ENCODE data around the gene AUTS2. TPM values are rescaled to one million over a fixed set of nuclear protein-coding genes. Genes with fewer than 3 reads are reported as not detected.

The AUTS2 gene
- total RNA-seq, 1 donor from 2014 or later: 5.2 TPM

GRCh38 chr7:69619054-69619453 lies 20.8 kb downstream of the AUTS2 start:
- intact Hi-C loops (cut with DNase I): no loop called here
- no peak for DNase-seq

DNA sequence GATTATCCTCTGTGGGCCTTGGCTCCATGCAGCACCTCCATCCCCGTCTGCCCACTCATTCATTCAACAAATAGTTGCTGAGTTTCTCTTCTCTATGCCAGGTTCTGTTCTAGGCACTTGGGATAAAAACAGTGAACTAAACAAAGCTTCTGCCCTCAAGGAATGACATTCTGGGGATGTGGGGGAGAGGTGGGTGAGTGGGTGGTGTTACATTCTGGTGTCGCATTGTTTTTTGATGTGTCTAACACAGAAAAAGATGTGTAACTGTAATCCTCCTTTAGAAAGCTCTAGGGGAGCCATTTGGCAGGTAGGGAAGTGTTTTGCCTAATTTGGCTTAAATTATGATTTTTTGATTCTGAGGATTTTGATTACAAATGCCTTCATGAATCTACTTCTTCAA lies 21.4 kb downstream of the AUTS2 start:
- intact Hi-C loops (cut with DNase I): no loop called here
- DNase-seq (no peak), ATAC-seq (ENCODE audit: poor library complexity) (no peak)

More at GRCh38 chr7:69619054-69619453, 20.8 kb downstream of the AUTS2 start:
- no peak for ATAC-seq (ENCODE audit: poor library complexity)

GRCh38 chr7:69620063-69620462 lies 21.8 kb downstream of the AUTS2 start:
- intact Hi-C loops (cut with DNase I): no loop called here

DNA sequence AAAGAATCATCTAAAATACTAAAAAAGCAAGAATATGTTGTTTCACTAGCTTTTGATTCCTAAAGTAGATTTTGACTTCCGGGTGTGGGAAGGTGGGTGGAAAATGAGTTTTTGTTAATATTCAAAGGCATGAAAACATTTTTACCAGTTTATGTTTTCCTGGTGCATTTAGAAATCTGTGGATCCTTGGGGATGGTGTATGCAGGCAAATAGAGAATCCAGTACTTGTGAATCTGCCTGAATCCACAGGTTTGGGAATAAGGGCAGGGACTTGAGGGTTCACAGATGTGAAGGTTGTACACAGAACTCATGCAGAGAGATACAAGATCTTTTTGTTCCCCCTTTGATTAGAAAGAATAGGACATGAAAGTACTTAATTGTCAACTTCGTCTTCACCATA lies 22.4 kb downstream of the AUTS2 start:
- intact Hi-C loops (cut with DNase I): no loop called here
- DNase-seq (no peak), ATAC-seq (ENCODE audit: poor library complexity) (no peak)

More at GRCh38 chr7:69620063-69620462, 21.8 kb downstream of the AUTS2 start:
- no peak for DNase-seq
- no peak for ATAC-seq (ENCODE audit: poor library complexity)

DNA sequence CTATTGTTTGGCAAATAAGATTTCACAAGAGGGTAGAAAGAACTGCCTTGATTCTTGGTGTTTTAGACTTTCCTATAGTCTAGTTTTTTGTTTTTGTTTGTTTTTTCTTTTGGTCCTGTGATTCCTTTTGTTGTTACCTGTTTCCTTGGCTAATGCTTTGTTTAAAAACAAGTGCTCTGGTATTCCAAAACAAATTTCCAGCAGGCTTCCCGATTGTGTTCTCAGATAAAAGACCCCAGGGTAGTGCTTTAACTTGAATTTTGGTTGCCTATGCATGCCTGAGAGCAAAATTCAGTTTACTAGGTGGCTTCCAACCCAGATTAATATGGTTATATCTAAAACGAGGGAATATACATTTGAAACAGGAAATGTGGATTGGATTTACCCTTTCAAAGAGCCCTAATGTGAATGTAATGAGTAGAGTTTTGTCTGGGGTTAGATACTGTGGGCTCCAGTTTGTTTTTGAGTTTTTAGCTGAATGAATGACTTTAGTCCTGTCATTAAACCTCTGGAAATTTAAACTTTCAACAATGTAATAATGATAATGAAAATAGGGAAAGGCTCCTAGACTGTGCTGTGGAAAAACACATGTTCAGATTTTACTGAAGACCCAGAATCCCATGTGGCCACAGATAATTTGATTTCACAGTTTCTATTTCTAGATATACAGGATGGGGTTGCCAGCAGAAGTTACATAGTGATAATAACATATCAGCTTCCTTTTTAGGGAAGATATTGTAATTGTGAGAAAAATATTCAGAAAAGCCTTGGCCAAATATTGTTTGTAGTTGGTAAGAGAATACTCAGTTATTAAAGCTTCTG lies 23.9 kb downstream of the AUTS2 start:
- intact Hi-C loops (cut with DNase I): no loop called here
- no peak for DNase-seq
- ATAC-seq (ENCODE audit: poor library complexity): no peak

DNA sequence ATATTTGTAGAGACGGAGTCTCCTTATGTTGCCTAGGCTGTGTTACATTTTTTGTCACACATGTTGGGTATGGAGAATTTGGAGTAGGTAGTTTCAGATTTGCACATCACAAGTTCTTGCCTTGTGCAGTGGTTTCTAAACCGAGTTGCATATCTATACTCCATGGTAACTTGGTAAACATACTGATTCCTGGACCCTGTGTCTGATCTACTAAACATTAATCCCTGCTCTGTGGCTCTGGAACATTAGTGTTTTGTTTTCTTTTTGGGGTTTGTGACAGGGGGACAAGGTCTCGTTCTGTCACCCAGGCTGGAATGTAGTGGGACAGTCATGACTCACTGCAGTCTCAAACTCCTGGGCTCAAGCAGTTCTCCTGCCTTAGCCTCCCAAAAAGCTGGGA lies 24.7 kb downstream of the AUTS2 start:
- intact Hi-C loops (cut with DNase I): no loop called here
- no peak for DNase-seq
- ATAC-seq (ENCODE audit: poor library complexity): no peak

DNA sequence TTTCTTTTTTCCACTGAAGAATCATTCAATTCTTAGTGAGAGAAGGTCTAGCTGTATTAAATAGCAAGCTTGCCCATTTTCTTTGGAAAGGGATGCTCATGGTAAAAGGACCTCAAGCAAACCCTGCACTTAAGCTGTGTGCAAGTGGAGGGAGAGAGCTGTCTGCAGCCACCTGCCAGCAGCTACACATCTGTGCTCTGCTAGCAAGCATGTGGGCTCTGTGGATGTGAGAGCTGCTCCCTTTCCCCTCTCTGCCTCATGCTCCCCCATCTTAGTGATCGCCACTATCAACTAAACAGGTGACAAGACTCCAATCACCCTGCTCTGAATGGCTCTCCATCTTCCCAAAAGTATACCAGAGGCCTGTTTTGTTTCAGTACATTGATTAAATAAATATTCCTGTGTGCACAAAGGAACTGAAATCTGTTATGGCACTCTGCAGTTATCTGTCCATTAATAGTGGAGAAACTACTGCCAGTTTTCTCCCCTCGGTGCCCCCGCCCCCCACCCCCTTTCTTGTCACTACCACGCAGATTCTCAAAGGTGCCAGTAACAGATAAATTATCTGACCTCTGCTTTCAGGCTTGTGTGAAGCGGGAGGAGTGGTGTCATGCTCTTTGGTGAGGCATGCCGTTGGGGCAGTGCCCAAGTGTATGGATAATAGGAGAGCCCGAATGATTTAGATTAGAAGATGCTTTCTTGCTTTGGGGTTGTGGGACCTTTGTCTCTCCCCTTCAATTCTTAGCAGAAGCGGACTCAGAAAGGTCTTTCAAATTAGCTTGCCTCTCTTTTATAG lies 26.4 kb downstream of the AUTS2 start:
- intact Hi-C loops (cut with DNase I): no loop called here
- no peak for DNase-seq
- ATAC-seq (ENCODE audit: poor library complexity): no peak

DNA sequence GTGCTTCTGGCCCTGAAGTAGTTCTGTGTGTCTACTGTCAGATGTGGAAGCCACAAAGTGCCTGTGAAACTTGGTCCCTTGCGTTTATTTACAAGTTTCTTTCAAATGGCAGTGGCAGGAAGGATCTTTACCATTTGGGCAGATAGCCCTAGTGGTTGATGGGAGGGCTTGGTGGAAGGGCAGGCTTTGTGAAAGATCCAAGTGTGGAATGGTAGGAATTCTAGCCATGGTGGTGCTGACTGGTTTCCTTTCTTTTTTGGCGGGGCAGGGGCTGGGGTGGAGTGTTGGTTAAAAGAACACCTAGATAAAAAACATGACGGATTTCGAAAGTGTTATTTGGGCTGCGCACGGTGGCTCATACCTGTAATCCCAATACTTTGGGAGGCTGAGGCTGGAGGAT lies 27.0 kb downstream of the AUTS2 start:
- intact Hi-C loops (cut with DNase I): no loop called here
- ATAC-seq (ENCODE audit: poor library complexity) (no peak), DNase-seq (no peak)

DNA sequence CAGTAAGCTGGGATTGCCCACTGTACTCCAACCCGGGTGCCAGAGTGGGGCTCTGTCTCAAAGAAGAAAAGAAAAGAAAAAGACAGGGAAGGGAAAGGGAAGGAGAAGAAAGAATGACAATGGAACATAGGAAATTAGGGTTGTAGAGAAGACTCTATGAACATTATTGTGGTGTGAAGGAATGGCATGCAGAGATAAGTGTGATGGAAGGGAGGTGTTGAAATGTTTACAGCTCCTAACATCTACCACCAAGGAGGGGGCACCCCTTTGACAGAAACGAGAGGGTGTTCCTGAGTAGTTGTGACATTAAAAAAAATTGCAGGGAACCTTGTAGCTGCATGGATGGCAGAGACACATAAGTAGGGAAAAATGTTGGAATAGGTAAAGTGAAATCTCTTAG lies 27.5 kb downstream of the AUTS2 start:
- ATAC-seq (ENCODE audit: poor library complexity) (no peak), DNase-seq (no peak)
- intact Hi-C loops (cut with DNase I): no loop called here

- intact Hi-C loops (cut with DNase I): no loop called here
- ATAC-seq (ENCODE audit: poor library complexity): no peak
- no peak for DNase-seq
These were observed 32.0 kb downstream of the AUTS2 start for GRCh38 chr7:69630292-69630691.

GRCh38 chr7:69631131-69631530 lies 32.9 kb downstream of the AUTS2 start:
- no peak for ATAC-seq (ENCODE audit: poor library complexity)
- DNase-seq: no peak
- intact Hi-C loops (cut with DNase I): no loop called here

- no peak for ATAC-seq (ENCODE audit: poor library complexity)
- DNase-seq: no peak
- intact Hi-C loops (cut with DNase I): no loop called here
These were observed 34.0 kb downstream of the AUTS2 start for GRCh38 chr7:69632280-69632679.

- no peak for DNase-seq
- no peak for ATAC-seq (ENCODE audit: poor library complexity)
- intact Hi-C loops (cut with DNase I): no loop called here
These were observed 35.0 kb downstream of the AUTS2 start for GRCh38 chr7:69633122-69633831.

GRCh38 chr7:69635555-69636185 lies 37.4 kb downstream of the AUTS2 start:
- ATAC-seq (ENCODE audit: poor library complexity): no peak
- no peak for DNase-seq
- intact Hi-C loops (cut with DNase I): no loop called here

DNA sequence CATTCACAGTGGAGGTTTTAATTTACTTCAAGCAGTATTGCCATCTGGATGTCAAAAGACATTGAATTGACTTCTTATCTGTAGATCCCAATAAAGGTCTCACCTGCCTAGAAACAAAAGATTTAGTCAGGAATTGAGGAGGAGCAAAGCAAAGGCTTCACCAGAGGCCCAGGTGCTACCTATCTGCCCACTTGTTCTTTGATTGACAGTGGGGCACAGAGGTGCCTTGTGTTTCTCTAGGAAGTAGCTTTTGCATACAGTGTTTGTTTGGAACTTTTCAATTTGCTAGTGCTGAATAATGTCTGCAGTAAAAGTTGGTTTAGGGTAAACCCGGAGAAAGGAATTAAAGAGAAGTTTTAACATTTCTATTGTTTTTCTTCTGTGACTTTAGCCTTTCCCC lies 40.4 kb downstream of the AUTS2 start:
- ATAC-seq (ENCODE audit: poor library complexity) (no peak), DNase-seq (no peak)
- intact Hi-C loops (cut with DNase I): no loop called here

DNA sequence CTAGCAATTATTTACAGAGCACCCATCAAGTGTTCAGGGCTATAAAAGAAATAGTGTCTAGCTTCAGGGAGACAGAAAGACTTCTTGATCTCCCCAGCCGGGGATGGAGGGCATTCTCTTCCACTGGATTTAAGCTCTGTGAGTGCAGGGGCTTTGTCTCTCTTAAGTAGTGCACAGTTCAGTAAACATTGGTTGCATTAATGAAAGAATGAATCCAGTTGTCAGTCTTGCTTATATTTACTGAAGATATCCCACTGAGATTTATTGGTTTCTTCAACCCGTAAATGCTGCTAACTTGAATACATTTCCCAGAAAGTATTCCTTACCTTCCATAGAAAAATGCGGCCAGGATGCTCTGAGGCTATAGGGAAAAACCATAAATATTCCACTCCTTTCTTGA lies 41.9 kb downstream of the AUTS2 start:
- DNase-seq (no peak), ATAC-seq (ENCODE audit: poor library complexity) (no peak)
- intact Hi-C loops (cut with DNase I): no loop called here

DNA sequence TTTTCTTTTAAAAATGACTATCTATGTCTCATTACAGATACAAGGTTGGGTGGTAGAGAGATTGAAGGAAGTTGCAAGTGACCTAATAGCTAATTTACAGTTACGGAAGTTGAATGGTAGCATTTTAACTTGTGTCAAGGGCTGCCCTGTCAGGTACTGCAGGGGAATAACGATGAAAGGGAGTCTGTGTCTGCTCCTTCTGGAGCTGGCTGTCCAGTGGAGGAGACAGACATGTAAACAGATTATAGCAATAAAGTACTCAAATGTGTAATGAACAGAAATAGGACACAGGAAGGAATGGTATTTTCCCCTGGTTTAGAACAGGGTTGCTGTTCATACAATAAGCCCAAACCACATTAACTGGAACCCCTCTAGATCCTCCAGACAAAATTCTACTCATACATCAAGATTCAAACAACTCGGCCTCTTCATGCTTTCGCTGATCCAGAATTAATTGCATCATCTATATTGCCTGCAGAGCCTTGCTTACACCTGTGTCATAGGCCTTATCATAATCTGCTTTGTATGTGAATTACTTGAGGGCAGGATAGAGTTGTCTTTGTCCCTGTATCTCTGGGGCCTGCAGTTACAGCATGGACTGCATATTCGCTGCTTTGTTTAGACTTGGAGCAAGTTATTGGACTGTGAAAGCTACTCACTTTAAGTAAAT lies 42.8 kb downstream of the AUTS2 start:
- intact Hi-C loops (cut with DNase I): no loop called here
- ATAC-seq (ENCODE audit: poor library complexity) (no peak), DNase-seq (no peak)

- intact Hi-C loops (cut with DNase I): no loop called here
- ATAC-seq (ENCODE audit: poor library complexity) (no peak), DNase-seq (no peak)
These were observed 45.0 kb downstream of the AUTS2 start for GRCh38 chr7:69643265-69643664.
